GM12878 (cell line): ENCODE measurements around the gene JMJD6. TPM values are rescaled to one million over a fixed set of nuclear protein-coding genes. Genes with fewer than 3 reads are reported as not detected.

Source experiments
- ATF2 ChIP-seq: IDR thresholded peaks from 2 replicates; pipeline ENCODE4 v1.6.1; 2012; ENCODE audit warnings: low read length, inconsistent platforms
- BCL11A ChIP-seq: IDR thresholded peaks from 2 replicates; pipeline ENCODE4 v1.6.1; 2011; ENCODE audit warnings: low read depth, low read length
- BHLHE40 ChIP-seq, 2 experiments: fragments of 450-650 bp in 1 of 2; IDR thresholded peaks; 2 replicates each; pipeline ENCODE4 v1.6.1; 2011 to 2017; ENCODE audit warnings: low read depth in 2 of 2, borderline replicate concordance in 1 of 2, improper control_type of control experiment in 1 of 2, low read length in 1 of 2, mild to moderate bottlenecking in 1 of 2
- CHD2 ChIP-seq: IDR thresholded peaks from 2 replicates; pipeline ENCODE4 v1.6.1; 2011; ENCODE audit warnings: low read depth, low read length, improper control_type of control experiment, borderline replicate concordance
- CTCF ChIP-seq, 3 experiments: IDR thresholded peaks in 2 of 3; conservative IDR thresholded peaks in 1 of 3; 2 replicates each; pipeline ENCODE4 v1.5.1; 2011; ENCODE audit warnings: low read depth in 3 of 3, low read length in 3 of 3, mild to moderate bottlenecking in 3 of 3, control low read depth in 2 of 3, moderate library complexity in 2 of 3, inconsistent platforms in 1 of 3, mixed read lengths in 1 of 3; ENCODE audit not compliant: control insufficient read depth in 2 of 3, insufficient read depth in 1 of 3; ENCODE audit errors: extremely low read depth in 1 of 3
- FOXK2 ChIP-seq: fragments of 450-650 bp; IDR thresholded peaks from 2 replicates; pipeline ENCODE4 v1.6.1; 2017; ENCODE audit warnings: mild to moderate bottlenecking, moderate library complexity
- HCFC1 ChIP-seq: fragments of 150-350 bp; IDR thresholded peaks from 2 replicates; pipeline ENCODE4 v1.6.1; 2014; ENCODE audit warnings: low read length
- HDGF ChIP-seq: fragments of 450-650 bp; IDR thresholded peaks from 2 replicates; pipeline ENCODE4 v1.6.1; 2016; ENCODE audit warnings: antibody characterized with exemption
- MEF2B ChIP-seq: fragments of 450-650 bp; IDR thresholded peaks from 2 replicates; pipeline ENCODE4 v1.6.1; 2018; ENCODE audit warnings: mild to moderate bottlenecking, moderate library complexity; ENCODE audit not compliant: partially characterized antibody, poor library complexity, severe bottlenecking
- MYC ChIP-seq: IDR thresholded peaks from 2 replicates; pipeline ENCODE4 v1.6.1; 2011; ENCODE audit warnings: mild to moderate bottlenecking, low read length, moderate library complexity, inconsistent platforms; ENCODE audit not compliant: insufficient read depth, insufficient replicate concordance, insufficient read length, severe bottlenecking
- POLR2A ChIP-seq: IDR thresholded peaks from 2 replicates; pipeline ENCODE4 v1.6.1; 2011; ENCODE audit warnings: low read depth, mild to moderate bottlenecking, low read length
- PRDM15 ChIP-seq: fragments of 450-650 bp; formaldehyde crosslinking; IDR thresholded peaks from 2 replicates; pipeline ENCODE4 v1.4.0; 2020; ENCODE audit warnings: mild to moderate bottlenecking, moderate library complexity
- RAD51 ChIP-seq: fragments of 450-650 bp; IDR thresholded peaks from 2 replicates; pipeline ENCODE4 v1.6.1; 2016; ENCODE audit warnings: moderate library complexity, mild to moderate bottlenecking, inconsistent platforms
- RBBP5 ChIP-seq: fragments of 200-600 bp; sonication (generic); conservative IDR thresholded peaks from 2 replicates; pipeline ENCODE4 v1.6.1; 2016
- SIN3A ChIP-seq: IDR thresholded peaks from 2 replicates; pipeline ENCODE4 v1.6.1; 2012; ENCODE audit warnings: low read depth, low read length, improper control_type of control experiment
- STAT3 ChIP-seq: IDR thresholded peaks from 2 replicates; pipeline ENCODE4 v1.6.1; 2011; ENCODE audit warnings: low read depth, low read length, improper control_type of control experiment
- TCF7 ChIP-seq: IDR thresholded peaks from 2 replicates; pipeline ENCODE4 v1.6.1; 2014; ENCODE audit warnings: antibody characterized with exemption, borderline replicate concordance
- YY1 ChIP-seq: IDR thresholded peaks from 2 replicates; pipeline ENCODE4 v1.6.1; 2011; ENCODE audit warnings: low read depth, mild to moderate bottlenecking, low read length
- ZNF274 ChIP-seq: IDR thresholded peaks from one replicate; pipeline ENCODE4 v1.8.0; 2011; ENCODE audit not compliant: insufficient read length, insufficient read depth
- ZNF384 ChIP-seq: IDR thresholded peaks from 2 replicates; pipeline ENCODE4 v1.6.1; 2012; ENCODE audit warnings: low read depth, mild to moderate bottlenecking, low read length, improper control_type of control experiment, borderline replicate concordance
- ZNF592 ChIP-seq: fragments of 450-650 bp; IDR thresholded peaks from 2 replicates; pipeline ENCODE4 v1.6.1; 2017; ENCODE audit warnings: mild to moderate bottlenecking, moderate library complexity
- ZSCAN29 ChIP-seq: fragments of 450-650 bp; IDR thresholded peaks from 2 replicates; pipeline ENCODE4 v1.6.1; 2017; ENCODE audit warnings: mild to moderate bottlenecking, moderate library complexity
- polyA plus RNA-seq, 11 experiments: library from polyadenylated mRNA; depleted of rRNA in 4 of 11; unstranded in 6 of 11; stranded (reverse) in 5 of 11; fragments of >200 nt; fragmentation: Nextera tagmentation in 4 of 11; fragmentation: Illumina TruSeq in 1 of 11; extraction: Ambion mirVana in 4 of 11; extraction: Trizol in 1 of 11; gene quantifications; 1 replicate in 1 of 11; 2 replicates in 10 of 11; pipeline versions ENCODE4 v1.2.1 to v1.2.3, GENCODE V29; 2011 to 2016; ENCODE audit warnings: inconsistent platforms in 2 of 11, missing spikeins in 2 of 11, low read depth in 1 of 11
- total RNA-seq, 4 experiments: library from RNA; depleted of rRNA in 3 of 4; stranded (reverse); fragments of >200 nt in 3 of 4; fragmentation: Illumina TruSeq in 1 of 4; extraction: Trizol in 1 of 4; gene quantifications; 2 replicates each; pipeline versions ENCODE4 v1.2.1 to v1.2.3, GENCODE V29; 2013 to 2021

JMJD6 gene
- total and polyA plus RNA-seq, 10 of the 15 experiments (the other 5 are each of a cell fraction or from before 2014, with no cell fraction given) = 1.2 to 36.0 (median 22.2) TPM

- peak; percentile 83 for TF ChIP-seq SIN3A
- no peak for TF ChIP-seq ZNF592
- 0 out of 2 replicates have a peak, but pooled peaks have one; percentile 27 for TF ChIP-seq POLR2A
- no peak for TF ChIP-seq FOXK2
- TF ChIP-seq BCL11A = no peak
- no peak for TF ChIP-seq STAT3
- no peak for TF ChIP-seq ZNF384
- no peak for TF ChIP-seq PRDM15
- TF ChIP-seq ZSCAN29 = no peak
- TF ChIP-seq YY1 = peak; percentile 77
- no peak for TF ChIP-seq RAD51
- TF ChIP-seq CHD2 = no peak
- no peak for TF ChIP-seq TCF7
- TF ChIP-seq ZNF274 = no peak
- TF ChIP-seq CTCF (IDR thresholded peaks at IDR 0.05 in 2 of 3, conservative IDR thresholded peaks at IDR 0.05 in 1 of 3; ENCODE audit: control insufficient read depth in 2 of 3, extremely low read depth in 1 of 3, insufficient read depth in 1 of 3, low read depth in 3 of 3, low read length in 3 of 3) = no peak
- no peak for TF ChIP-seq RBBP5
- no peak for TF ChIP-seq MEF2B
- no peak for TF ChIP-seq HCFC1
- TF ChIP-seq MYC = no peak
- no peak for TF ChIP-seq BHLHE40 (IDR thresholded peaks at IDR 0.05; ENCODE audit: borderline replicate concordance in 1 of 2, low read depth in 2 of 2, low read length in 1 of 2)
- TF ChIP-seq ATF2 = no peak
- no peak for TF ChIP-seq HDGF
These were observed 8.6 kb upstream of the JMJD6 start (continued) for GRCh38 chr17:76735006-76735405.
